ENCODE measurements around the gene LRP8. TPM values are rescaled to one million over a fixed set of nuclear protein-coding genes. Genes with fewer than 3 reads are reported as not detected.

Gene LRP8
- total RNA-seq, 1 experiment from 2014 or later = 69.5 TPM

DNA sequence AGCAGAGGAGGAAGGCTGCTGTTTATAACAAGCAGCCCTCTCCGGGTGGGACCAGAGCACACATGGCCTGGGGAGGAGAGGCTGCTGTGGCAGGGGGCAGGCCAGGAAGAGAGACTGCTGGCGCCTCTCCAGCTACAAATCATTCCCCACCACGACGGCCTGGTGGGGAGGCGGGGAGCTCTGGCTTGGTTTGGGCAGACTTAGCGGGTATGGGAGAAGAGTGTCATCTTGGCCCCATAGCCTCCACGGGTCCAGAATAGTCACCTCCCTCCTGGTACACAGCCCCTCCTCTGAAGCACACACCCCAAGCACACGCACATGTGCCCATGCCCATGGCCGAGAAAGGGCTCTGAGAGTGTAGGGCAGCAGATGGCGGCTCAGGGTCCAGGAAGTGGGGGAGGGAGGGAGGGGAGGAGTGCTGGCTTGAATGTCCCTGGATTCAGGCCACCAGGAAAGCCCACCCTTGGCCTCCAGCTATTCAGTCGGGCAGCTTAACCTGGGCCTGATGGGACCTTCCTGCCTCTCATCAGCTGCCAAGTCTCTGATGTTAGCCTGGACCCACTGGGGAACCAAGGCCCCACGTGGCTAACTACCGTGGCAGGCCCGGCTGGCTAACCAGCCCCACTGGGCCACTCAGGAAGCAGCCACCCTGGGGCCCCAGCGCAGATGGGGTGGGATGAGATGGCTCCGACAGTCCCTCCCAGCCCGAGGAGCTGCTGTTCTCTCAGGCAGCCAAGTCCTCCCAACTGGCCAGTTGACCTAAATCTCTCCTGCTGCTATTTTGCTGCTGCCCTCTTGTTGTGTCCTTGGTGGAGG is 10.9 kb downstream of the LRP8 start:
- Mint-ChIP-seq H3K27me3 (ENCODE audit: low read depth) (no peaks in the 10 kb centered on the region), H3K36me3 (peaks cover 27% of the 10 kb centered on the region), H3K27ac (peak overlapping the region; percentile 63; the same call in 1 of the 2 replicates), H3K9me3 (no peaks in the 10 kb centered on the region), H3K4me1 (peaks cover 25% of the 10 kb centered on the region), H3K4me3 (no peak overlapping the region)
- CTCF ChIA-PET = interaction anchor here (0.8 to 1.6 kb wide), 6 partner anchors 15 to 277 kb away, joined by 3 to 8 read pairs (median 3); no protein-coding TSS in a partner anchor
- POLR2A ChIA-PET = interaction anchor here (0.6 to 0.9 kb wide), 3 partner anchors 13 to 51 kb away, joined by 3 read pairs; no protein-coding TSS in a partner anchor
- DNase-seq (ENCODE audit: low spot score) (no peak), ATAC-seq (no peak)
- TF ChIP-seq ZNF138 (CRISPR knock-in tag; conservative IDR thresholded peaks at IDR 0.05) (no peak), KAT7 (CRISPR knock-in tag; IDR thresholded peaks at IDR 0.05; ENCODE audit: borderline replicate concordance) (no peak)
- TF ChIP-seq, protein P1, sequence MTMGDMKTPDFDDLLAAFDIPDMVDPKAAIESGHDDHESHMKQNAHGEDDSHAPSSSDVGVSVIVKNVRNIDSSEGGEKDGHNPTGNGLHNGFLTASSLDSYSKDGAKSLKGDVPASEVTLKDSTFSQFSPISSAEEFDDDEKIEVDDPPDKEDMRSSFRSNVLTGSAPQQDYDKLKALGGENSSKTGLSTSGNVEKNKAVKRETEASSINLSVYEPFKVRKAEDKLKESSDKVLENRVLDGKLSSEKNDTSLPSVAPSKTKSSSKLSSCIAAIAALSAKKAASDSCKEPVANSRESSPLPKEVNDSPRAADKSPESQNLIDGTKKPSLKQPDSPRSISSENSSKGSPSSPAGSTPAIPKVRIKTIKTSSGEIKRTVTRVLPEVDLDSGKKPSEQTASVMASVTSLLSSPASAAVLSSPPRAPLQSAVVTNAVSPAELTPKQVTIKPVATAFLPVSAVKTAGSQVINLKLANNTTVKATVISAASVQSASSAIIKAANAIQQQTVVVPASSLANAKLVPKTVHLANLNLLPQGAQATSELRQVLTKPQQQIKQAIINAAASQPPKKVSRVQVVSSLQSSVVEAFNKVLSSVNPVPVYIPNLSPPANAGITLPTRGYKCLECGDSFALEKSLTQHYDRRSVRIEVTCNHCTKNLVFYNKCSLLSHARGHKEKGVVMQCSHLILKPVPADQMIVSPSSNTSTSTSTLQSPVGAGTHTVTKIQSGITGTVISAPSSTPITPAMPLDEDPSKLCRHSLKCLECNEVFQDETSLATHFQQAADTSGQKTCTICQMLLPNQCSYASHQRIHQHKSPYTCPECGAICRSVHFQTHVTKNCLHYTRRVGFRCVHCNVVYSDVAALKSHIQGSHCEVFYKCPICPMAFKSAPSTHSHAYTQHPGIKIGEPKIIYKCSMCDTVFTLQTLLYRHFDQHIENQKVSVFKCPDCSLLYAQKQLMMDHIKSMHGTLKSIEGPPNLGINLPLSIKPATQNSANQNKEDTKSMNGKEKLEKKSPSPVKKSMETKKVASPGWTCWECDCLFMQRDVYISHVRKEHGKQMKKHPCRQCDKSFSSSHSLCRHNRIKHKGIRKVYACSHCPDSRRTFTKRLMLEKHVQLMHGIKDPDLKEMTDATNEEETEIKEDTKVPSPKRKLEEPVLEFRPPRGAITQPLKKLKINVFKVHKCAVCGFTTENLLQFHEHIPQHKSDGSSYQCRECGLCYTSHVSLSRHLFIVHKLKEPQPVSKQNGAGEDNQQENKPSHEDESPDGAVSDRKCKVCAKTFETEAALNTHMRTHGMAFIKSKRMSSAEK (CRISPR knock-in tag; IDR thresholded peaks at IDR 0.05; ENCODE audit: borderline replicate concordance) = no peak
- TF ChIP-seq, protein P2, sequence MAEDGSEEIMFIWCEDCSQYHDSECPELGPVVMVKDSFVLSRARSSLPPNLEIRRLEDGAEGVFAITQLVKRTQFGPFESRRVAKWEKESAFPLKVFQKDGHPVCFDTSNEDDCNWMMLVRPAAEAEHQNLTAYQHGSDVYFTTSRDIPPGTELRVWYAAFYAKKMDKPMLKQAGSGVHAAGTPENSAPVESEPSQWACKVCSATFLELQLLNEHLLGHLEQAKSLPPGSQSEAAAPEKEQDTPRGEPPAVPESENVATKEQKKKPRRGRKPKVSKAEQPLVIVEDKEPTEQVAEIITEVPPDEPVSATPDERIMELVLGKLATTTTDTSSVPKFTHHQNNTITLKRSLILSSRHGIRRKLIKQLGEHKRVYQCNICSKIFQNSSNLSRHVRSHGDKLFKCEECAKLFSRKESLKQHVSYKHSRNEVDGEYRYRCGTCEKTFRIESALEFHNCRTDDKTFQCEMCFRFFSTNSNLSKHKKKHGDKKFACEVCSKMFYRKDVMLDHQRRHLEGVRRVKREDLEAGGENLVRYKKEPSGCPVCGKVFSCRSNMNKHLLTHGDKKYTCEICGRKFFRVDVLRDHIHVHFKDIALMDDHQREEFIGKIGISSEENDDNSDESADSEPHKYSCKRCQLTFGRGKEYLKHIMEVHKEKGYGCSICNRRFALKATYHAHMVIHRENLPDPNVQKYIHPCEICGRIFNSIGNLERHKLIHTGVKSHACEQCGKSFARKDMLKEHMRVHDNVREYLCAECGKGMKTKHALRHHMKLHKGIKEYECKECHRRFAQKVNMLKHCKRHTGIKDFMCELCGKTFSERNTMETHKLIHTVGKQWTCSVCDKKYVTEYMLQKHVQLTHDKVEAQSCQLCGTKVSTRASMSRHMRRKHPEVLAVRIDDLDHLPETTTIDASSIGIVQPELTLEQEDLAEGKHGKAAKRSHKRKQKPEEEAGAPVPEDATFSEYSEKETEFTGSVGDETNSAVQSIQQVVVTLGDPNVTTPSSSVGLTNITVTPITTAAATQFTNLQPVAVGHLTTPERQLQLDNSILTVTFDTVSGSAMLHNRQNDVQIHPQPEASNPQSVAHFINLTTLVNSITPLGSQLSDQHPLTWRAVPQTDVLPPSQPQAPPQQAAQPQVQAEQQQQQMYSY (CRISPR knock-in tag; IDR thresholded peaks at IDR 0.05) = no peak

DNA sequence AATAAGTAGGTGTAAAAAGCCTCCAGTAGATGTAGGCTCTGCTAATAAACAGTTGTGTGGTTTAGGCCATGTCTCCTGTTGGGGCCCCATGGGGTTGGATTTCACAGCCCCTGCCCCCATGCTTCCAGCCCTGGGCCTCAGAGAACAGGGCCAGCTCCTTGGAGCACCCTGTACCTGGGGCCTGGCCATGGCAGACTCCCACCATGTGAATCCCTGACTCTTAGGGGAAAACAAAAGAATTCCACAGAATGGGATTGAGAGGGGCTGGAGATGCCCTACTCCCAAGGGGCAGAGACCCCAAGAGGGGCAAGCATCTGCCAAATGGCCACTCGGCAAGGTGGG is 11.5 kb downstream of the LRP8 start:
- peaks cover 22% of the 10 kb centered on the region for H3K4me1 Mint-ChIP-seq

More for the DNA sequence above, 11.5 kb downstream of the LRP8 start:
- no peaks in the 10 kb centered on the region for H3K27me3 Mint-ChIP-seq (ENCODE audit: low read depth)
- peaks cover 25% of the 10 kb centered on the region for H3K36me3 Mint-ChIP-seq
- no peak for TF ChIP-seq KAT7 (CRISPR knock-in tag; IDR thresholded peaks at IDR 0.05; ENCODE audit: borderline replicate concordance)
- TF ChIP-seq CBFB (CRISPR knock-in tag; IDR thresholded peaks at IDR 0.05; ENCODE audit: low read depth) = no peak
- TF ChIP-seq, protein P3, sequence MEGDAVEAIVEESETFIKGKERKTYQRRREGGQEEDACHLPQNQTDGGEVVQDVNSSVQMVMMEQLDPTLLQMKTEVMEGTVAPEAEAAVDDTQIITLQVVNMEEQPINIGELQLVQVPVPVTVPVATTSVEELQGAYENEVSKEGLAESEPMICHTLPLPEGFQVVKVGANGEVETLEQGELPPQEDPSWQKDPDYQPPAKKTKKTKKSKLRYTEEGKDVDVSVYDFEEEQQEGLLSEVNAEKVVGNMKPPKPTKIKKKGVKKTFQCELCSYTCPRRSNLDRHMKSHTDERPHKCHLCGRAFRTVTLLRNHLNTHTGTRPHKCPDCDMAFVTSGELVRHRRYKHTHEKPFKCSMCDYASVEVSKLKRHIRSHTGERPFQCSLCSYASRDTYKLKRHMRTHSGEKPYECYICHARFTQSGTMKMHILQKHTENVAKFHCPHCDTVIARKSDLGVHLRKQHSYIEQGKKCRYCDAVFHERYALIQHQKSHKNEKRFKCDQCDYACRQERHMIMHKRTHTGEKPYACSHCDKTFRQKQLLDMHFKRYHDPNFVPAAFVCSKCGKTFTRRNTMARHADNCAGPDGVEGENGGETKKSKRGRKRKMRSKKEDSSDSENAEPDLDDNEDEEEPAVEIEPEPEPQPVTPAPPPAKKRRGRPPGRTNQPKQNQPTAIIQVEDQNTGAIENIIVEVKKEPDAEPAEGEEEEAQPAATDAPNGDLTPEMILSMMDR (IDR thresholded peaks at IDR 0.05) = no peak
- no peak for TF ChIP-seq GRHL2 (CRISPR knock-in tag; IDR thresholded peaks at IDR 0.05; ENCODE audit: insufficient replicate concordance, severe bottlenecking)
- TF ChIP-seq NFATC4 (CRISPR knock-in tag; IDR thresholded peaks at IDR 0.05) = no peak
- no peak for TF ChIP-seq GABPB1 (CRISPR knock-in tag; IDR thresholded peaks at IDR 0.05)
- no peak for ATAC-seq
- H3K9me3 Mint-ChIP-seq = no peaks in the 10 kb centered on the region
- DNase-seq (ENCODE audit: low spot score) = no peak
- H3K4me3 Mint-ChIP-seq = no peak overlapping the region
- CTCF ChIA-PET = interaction anchor here (0.8 to 1.0 kb wide), 3 partner anchors 28 to 77 kb away, joined by 3 read pairs; no protein-coding TSS in a partner anchor
- H3K27ac Mint-ChIP-seq = no peak overlapping the region
- POLR2A ChIA-PET = interaction anchor here (0.6 to 0.7 kb wide), 2 partner anchors 13 to 50 kb away, joined by 3 read pairs; no protein-coding TSS in a partner anchor
